PFSK-1 (cell line): Measurements from ENCODE around the gene LMBRD1.

Source experiments
- FOXP2 ChIP-seq: optimal IDR thresholded peaks from 2 replicates; pipeline ENCODE3; 2011; ENCODE audit warnings: borderline replicate concordance, control low read depth, inconsistent platforms; ENCODE audit not compliant: insufficient read depth; ENCODE audit errors: extremely low read length, extremely low read depth
- POLR2AphosphoS5 ChIP-seq: IDR thresholded peaks from 2 replicates; pipeline ENCODE4 v1.6.1; 2012; ENCODE audit warnings: low read depth, mild to moderate bottlenecking, control low read depth, low read length, moderate library complexity
- SIN3A ChIP-seq: IDR thresholded peaks from 2 replicates; pipeline ENCODE4 v1.6.1; 2012; ENCODE audit warnings: mild to moderate bottlenecking, low read length, moderate library complexity, borderline replicate concordance; ENCODE audit not compliant: insufficient read depth
- TAF1 ChIP-seq: IDR thresholded peaks from 2 replicates; pipeline ENCODE4 v1.6.1; 2012; ENCODE audit warnings: low read length, control low read depth, borderline replicate concordance; ENCODE audit not compliant: insufficient read depth
- TF ChIP-seq, protein P1 (sequence below), 2 experiments: IDR thresholded peaks; 2 replicates each; pipeline versions ENCODE4 v1.6.1 to v1.8.0; 2011 to 2012; ENCODE audit warnings: low read depth in 2 of 2, low read length in 2 of 2, control low read depth in 1 of 2, inconsistent platforms in 1 of 2, mild to moderate bottlenecking in 1 of 2, moderate library complexity in 1 of 2; ENCODE audit not compliant: insufficient read depth in 1 of 2

The LMBRD1 gene

DNA sequence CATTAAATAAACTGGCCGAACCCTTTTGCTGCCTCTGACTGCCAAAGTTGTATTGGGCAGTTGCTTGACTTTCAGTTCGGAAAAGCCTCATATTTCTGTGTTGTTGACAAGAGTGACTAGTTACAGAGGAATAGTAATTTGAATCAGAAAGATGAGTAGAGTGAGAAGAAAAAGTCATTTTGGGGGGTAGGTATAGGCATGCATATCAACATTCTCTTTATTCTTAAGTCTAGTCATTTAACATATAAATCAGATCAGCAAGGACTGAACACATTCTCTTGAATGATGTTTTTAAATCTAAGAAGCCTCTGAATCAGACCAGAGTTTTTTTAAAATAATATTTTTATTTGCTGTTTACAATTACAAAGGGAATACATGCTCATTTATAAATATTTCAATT lies 4.9 kb upstream of the LMBRD1 start:
- no peak for TF ChIP-seq TAF1
- TF ChIP-seq, protein P1, sequence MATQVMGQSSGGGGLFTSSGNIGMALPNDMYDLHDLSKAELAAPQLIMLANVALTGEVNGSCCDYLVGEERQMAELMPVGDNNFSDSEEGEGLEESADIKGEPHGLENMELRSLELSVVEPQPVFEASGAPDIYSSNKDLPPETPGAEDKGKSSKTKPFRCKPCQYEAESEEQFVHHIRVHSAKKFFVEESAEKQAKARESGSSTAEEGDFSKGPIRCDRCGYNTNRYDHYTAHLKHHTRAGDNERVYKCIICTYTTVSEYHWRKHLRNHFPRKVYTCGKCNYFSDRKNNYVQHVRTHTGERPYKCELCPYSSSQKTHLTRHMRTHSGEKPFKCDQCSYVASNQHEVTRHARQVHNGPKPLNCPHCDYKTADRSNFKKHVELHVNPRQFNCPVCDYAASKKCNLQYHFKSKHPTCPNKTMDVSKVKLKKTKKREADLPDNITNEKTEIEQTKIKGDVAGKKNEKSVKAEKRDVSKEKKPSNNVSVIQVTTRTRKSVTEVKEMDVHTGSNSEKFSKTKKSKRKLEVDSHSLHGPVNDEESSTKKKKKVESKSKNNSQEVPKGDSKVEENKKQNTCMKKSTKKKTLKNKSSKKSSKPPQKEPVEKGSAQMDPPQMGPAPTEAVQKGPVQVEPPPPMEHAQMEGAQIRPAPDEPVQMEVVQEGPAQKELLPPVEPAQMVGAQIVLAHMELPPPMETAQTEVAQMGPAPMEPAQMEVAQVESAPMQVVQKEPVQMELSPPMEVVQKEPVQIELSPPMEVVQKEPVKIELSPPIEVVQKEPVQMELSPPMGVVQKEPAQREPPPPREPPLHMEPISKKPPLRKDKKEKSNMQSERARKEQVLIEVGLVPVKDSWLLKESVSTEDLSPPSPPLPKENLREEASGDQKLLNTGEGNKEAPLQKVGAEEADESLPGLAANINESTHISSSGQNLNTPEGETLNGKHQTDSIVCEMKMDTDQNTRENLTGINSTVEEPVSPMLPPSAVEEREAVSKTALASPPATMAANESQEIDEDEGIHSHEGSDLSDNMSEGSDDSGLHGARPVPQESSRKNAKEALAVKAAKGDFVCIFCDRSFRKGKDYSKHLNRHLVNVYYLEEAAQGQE (IDR thresholded peaks at IDR 0.05; ENCODE audit: insufficient read depth in 1 of 2, low read depth in 2 of 2, low read length in 2 of 2), result no peak
- no peak for TF ChIP-seq SIN3A
- no peak for TF ChIP-seq POLR2AphosphoS5
- TF ChIP-seq FOXP2, result no peak

DNA sequence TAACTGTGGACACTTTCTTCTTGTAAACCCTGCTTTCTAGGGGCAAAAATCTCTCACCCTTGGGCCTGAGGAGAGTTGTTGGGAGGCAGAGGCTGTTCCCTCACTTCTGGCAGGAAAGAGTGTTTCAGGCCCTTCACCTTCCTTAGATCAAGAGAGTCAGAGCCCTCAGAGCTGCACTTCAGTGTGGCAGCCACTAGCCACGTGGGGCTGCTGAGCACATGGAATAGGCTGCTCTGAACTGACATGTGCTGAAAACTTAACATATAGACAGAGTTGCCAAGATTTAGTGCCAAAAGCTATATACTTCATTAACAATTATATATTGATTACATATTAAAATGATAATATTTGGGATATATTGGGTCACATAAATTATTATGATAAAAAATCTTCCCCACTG lies 4.4 kb upstream of the LMBRD1 start:
- TF ChIP-seq, protein P1 (IDR thresholded peaks at IDR 0.05; ENCODE audit: insufficient read depth in 1 of 2, low read depth in 2 of 2, low read length in 2 of 2), result no peak
- TF ChIP-seq FOXP2 (no peak), TAF1 (no peak), SIN3A (no peak), POLR2AphosphoS5 (no peak)

GRCh38 chr6:69796073-69796641 lies 653 bp downstream of the LMBRD1 start:
- TF ChIP-seq FOXP2, result no peak
- TF ChIP-seq POLR2AphosphoS5, result no peak
- no peak for TF ChIP-seq TAF1
- TF ChIP-seq, protein P1 (IDR thresholded peaks at IDR 0.05; ENCODE audit: insufficient read depth in 1 of 2, low read depth in 2 of 2, low read length in 2 of 2), result no peak
- TF ChIP-seq SIN3A, result no peak

- no peak for TF ChIP-seq FOXP2
- TF ChIP-seq POLR2AphosphoS5, result no peak
- no peak for TF ChIP-seq SIN3A
- TF ChIP-seq, protein P1 (IDR thresholded peaks at IDR 0.05; ENCODE audit: insufficient read depth in 1 of 2, low read depth in 2 of 2, low read length in 2 of 2), result no peak
- TF ChIP-seq TAF1, result no peak
Measured at GRCh38 chr6:69795469-69796072, 1.2 kb downstream of the LMBRD1 start.
